GM21423 (cell line): ENCODE measurements around the gene MOB3A.

ENCODE experiments used
- ATAC-seq: cut with Tn5 transposase; IDR thresholded peaks from one replicate; pipeline ENCODE4 v1.9.1; 2021; ENCODE audit warnings: mild to moderate bottlenecking, moderate library complexity; ENCODE audit not compliant: unreplicated experiment

MOB3A gene

GRCh38 chr19:2060884-2061494 is 35.1 kb downstream of the MOB3A start:
- ATAC-seq, result peak; percentile 19

DNA sequence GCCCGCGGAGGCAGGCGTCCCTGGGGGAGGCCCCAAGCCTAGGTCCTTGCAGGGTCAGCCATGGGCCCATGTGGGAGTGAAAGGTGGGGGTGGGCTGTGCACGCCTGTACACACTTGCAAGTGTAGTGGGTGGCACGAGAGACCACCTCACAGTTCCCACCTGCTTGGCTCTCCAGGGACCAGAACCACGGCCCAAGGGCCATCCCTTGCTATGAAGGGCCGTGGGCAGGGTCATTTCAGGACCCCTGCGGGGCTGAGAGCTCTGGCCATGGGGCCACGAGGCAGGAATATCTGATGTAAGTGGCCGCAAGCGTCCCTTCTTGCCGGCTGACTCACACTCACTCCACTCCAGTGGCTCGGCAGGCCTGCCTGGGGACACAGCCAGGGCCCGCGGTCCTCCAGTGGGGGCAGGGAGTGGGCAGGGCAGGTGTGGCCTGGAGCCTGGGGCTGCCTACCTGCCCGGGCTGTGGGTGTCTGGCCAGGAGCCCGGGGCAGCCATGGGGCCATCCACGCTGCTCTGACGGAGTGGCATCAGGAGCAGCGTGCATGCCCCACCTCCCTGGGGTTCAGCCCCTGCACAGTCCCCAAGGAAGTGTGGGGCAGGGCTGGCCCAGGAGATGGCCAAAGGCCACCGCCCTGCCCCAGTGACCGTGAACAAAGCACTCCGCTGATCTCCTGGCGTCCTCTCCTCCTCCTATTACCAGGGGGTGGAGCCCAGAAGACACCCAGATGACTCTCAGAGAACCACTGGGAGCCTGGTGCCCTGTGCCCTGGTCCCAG is 36.5 kb downstream of the MOB3A start:
- ATAC-seq, result no peak

DNA sequence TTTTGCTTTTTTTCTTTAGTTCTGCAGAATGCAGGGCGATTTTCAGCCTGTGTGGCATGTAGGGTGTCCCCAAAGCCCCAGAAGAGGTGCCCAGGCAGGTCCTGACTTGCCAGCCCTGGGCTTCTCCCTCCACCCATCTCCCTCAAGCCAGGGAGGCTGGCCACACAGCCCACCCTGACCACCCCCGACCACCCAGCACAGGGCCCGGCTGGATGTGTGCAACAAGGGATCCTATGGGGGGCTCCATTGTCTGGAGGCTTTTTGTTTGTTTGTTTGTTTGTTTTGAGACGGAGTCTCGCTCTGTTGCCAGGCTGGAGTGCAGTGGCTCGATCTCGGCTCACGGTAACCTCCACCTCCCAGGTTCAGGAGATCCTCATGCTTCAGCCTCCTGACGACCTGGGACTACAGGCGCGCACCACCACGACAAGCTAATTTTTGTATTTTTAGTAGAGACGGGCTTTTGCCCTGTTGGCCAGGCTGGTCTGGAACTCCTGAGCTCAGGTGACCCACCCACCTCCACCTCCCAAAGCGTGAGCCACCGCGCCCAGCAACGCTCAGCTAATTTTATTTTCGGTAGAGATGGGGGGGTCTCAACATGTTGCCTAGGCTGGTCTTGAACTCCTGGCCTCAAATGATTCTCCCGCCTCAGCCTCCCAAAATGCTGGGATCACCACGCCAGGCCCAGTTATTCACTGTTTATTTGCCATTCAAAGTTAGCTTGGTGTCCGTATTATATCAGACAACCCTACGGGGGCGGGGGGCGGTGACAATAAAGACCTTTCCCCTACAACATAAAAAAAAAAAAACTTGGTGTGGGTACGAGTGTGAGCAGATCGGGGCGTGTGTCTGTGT is 37.3 kb downstream of the MOB3A start:
- no peak for ATAC-seq

GRCh38 chr19:2057484-2058469 is 38.3 kb downstream of the MOB3A start:
- ATAC-seq, result no peak

DNA sequence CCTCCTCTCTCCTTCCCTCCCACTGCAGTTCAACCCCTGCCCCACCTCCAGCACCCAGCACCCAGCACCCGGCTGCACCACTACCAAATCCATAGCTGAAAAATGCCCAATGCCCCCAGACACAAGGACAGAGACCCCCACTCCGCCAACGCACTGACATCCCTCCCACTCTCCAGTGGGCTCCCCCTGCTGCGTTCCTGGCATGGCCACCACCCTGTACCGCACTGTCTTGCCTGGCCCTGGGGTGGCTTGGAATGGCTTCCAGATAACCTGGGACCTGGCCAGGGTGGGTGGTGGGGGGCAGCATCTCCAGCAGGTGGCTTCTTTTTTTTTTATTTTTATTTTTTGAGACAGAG is 39.3 kb downstream of the MOB3A start:
- no peak for ATAC-seq

DNA sequence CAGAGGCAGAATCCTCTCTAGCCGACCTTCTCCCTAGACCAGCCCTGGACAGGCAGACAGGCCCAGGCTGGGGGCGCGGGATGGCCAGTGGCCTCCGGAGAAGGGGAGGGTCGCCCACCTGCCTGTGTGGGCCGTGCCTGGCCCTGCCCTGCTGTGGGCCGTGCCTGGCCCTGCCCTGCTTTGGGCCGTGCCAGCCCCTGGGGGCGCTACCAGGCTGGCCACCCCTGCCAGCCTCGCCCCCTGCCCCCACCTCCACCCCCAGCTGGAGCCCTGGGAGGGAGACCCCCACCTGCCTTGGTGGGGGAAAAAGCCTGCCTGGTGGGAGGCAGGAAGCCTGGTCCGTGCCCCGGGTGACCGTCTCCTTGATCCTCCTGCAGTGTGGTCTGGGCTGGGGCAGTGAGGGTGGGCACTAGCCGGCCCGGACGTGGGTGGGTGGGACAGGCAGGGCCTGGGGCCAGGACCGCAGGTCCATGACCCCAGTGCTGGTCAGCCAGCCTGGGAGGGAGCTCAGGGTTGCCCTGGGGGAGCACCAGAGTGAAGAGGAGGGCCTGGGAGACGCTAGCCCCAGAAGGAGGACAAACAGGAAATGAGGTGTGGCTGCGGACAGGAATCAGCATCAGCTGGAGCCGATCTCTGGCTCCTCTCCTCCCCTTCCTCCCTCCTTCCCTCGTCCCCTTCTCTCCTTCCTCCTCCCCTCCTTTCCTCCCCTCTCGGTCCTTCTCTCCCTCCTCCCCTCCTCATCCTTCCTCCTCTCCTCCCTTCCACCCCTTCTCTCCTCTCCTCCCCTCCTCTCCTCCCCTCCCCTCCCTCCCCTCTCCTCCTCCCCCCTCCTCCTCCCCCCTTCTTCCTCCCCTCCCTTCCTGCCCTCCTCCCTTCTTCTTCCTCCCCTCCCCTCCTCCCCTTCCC is 39.9 kb downstream of the MOB3A start:
- ATAC-seq, result no peak

DNA sequence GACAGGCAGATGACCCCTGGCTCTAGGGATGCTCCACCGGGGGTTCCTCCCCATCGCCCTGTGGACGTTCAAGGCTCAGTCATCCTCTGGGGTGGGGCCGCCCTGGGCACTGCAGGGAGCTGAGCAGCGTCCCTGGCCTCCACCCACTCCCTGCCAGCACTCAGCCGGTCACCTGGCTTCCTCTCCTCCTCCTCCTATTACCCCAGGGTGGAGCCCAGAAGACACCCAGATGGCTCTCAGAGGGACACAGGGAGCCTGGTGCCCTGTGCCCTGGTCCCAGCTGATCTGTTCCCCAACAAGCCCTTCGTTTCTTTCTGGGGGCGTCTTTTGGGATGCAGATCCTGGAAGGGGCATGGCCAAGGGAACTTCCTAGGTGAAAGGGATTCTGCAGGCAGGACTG is 41.4 kb downstream of the MOB3A start:
- no peak for ATAC-seq

GRCh38 chr19:2053601-2054389 is 42.3 kb downstream of the MOB3A start:
- ATAC-seq, result no peak

DNA sequence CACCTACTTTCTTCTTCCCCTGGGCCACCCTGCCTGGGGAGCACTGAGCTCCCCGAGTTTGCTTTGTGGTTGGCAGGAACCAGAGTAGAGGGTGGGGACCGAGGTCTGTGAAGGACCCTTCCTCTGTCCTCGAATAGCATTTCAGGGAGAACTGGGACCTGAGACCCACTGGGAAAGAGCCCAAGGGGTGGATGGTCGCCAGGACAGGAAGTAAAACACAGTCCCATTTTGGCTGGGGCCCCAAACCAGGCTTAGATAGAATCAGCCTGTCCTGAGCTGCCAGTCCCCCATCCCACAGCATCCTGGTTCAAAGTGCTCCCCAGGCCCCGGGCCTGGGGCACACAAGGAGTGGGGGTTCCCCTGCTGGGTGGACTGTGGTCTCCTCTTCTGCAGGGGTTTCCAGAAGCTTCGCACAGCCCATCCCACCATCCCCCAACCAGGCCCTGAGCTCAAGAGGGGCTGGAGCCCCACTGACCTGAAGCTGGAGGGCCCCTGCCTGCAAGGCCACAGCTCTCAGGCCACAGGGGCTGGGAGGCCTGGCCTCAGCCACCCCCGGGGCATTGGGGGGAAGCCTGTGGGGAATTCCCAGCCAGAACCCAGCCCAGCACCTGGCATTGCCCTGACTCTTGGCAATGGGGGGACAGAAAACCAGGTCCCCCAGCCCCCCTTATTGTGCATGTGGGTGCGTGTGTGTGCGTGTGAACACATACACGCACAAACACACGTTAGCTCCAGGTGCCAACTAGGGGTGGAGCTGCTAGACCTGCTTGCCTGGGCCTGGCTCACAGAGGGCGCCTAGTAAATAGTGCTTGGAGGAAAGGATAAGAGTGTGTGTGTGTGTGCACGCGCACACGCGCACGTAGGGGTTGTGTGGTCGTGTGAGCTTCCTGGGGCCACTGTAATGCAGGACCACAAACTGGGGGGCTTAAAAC is 44.1 kb downstream of the MOB3A start:
- ATAC-seq, result no peak

DNA sequence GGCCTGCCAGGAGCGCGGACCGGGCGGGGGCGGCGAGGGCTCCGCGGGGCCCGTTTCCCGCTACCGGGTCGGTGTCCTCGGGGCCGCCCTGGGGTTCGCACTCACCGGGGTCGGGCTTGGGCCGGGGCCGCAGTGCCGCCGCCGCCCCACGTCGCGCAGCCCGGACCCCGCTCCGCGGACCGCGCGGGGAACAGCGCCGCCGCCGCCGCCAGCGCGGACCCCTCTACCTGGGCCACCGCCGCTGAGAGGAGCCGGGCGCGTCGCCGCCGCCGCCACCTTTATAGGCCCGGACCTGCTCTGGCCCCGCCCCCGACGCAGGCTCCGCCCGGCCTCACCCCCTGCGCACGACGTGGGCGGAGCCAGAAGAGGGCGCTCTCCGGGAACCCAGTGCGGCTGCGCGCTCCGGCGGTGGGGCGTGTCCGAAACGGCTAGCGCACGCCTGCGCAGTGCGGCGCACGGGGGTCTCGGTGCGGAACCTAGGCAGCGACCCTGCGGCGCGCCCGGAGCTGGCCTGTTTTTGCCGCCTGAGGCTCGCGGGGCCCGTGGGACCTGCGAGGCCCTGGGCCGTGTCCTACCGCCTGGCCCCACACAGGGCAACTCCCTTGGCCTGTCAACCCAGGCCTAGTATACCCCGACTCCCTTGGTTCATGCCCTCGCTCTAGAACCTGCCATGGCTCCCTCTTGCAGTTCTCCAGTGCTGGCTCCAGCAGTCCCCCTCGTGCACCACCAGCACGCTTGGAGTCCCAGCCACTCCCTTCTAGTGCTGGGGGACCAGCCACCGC is 44.9 kb downstream of the MOB3A start, which contains the start of gene MKNK2:
TSS of gene MKNK2 (minus strand) at position 254 of the 782 bp plus-strand sequence. CDS start 393 bp downstream, outside the sequence.
- ATAC-seq, result peak; percentile 53

DNA sequence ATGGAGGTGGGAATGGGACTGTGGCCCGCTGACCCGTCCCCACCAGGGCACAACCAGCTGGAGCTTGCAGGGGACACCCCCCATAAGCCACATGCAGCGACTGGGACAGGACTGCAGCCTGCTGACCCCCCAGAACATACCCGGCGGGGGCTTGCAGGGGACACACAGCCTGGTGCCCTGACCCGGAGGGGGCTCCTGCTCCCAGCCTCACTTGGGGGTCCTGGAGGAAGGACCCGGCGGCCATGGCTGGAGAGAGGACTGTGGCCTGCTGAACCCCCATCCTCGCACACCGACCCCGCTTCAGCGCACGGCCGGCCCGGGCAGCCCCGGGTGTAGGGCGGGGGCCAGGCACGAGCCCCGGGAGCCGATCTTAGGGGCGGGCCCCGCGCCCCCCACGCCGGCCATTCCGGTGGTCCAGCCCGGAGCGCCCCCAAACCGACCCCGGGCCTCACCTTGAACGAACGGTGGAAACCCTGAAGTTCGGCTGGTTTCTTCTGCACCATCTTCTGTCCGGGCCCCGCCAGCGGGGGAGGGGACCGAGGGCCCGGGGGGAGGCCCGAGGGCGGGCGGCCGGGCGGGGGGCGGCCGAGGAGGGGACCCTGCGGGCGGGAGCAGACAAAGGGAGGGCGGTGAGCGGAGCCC is 45.7 kb downstream of the MOB3A start:
- ATAC-seq, result peak; percentile 2

- ATAC-seq, result no peak
These were observed 46.3 kb downstream of the MOB3A start for GRCh38 chr19:2049741-2050348.

DNA sequence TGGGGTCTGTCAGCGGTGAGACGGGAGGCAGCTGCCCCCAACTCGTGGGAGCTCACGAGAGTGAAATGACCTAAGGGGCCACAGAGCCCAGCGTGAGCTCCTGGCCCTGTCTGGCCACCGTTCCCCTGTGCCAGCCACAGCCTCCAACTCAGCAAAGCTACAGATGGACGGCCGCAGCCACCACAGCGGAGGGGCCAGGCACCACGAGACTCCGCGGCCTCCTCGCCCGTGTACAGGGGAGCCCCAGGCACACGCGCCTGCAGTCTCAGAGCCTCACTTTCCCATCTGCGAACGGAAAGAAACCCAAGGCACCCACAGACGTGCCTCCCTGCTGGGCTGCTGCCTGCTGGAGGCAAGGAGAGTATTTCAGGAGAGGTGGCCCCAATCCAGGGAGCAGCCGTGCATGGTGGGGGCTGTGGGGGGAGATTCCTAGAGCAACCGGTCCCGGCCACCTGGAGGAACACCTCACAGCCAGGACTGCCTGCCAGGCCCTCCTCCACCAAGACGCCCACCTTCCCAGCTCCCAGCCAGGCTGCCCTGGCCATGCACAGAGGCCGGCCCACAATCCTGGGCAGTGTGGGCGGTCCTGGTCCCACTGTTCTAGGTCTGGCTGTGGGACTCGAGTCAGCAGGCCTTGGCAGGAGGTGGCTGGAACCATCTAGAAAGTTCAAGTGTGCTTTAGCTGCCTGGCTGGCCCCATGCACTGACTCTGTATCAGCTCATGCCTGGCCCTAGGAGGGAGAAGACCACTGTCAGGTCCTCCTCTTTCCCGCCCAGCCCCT is 47.0 kb downstream of the MOB3A start:
- ATAC-seq, result no peak

DNA sequence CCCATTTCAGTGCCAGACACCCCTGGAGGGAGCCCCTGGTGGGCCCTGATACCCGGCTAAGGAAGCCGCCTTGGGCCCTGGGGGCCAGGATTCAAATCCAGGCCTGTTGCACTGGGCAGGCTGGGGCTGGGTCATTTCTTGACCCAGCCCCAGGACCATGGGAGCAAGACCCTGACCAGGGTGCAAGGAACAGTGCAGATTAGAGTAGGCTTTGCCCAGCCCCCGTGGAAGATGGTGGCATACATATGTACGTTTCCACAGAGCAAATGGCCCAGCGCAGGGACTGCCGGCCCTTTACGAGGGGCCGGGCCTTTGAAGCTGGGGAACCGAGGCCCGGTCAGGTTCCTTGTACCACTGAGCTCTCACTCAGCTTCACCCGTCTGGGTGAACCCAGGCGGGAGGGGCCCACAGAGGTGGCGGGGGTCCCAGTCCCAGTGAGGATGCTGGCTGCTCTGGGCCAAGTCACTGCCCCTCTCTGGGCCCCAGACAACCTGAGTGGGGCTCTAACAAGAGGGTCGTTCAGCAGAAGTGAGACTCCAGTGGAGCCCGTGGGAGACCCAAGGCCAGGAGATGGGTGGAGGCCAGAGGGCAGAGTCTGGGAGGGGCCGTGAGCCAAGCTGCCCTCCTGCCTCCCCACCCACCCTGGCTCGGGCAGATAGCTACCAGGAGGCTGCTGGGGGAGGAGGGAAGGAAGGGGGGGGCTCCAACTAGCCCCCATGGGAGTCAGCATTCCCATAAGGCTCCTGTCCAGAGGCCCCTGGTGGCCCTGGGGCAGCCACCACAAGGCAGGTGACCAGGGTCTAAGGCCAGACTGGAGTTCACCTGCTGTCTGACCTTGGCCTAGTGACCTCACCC is 47.8 kb downstream of the MOB3A start:
- no peak for ATAC-seq
